ENCODE results near the gene ZCCHC18. TPM values are rescaled to one million over a fixed set of nuclear protein-coding genes. Genes with fewer than 3 reads are reported as not detected.

The ZCCHC18 gene
- total RNA-seq, 1 experiment from 2014 or later: 5.8 TPM

DNA sequence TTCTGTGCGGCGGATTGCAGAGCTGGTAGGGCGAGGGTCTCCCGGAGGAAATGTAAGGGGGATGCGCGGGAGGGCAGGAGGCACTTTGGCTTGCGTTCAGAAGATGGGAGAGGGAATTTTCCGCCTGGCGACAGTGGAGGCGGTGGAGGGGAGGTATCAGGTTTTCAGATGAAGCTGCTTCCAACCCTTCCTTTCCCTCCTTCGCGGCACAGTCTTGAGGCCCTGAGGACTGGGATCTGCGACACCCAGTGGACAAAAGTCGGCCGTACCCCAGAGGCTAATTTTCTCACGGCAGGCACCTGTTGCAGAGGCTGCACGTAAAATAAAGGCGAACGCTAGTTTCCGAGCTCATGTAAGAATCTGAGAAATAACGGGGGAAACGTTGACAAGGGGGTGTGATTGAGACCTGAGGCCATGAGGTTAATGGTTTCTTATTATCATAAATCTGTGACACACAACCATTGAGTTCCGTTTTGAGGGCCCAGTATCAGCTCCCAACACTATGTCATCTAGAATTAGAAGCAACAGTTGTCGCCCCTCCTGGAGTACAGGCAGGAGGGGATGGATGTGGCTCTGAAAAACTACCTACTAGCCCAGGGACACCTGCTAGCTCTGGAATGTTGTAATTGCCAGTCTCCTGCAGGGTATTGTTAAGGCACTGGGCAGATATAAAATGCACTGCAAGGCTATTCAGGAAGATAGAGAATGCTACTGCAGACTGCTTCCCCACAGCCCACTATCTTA is 1.1 kb downstream of the ZCCHC18 start:
- no TSS peak for BruUV-seq (replicated peaks)
- peak; percentile 72 for DNase-seq
- ChIA-PET POLR2A (ENCODE audit: unreplicated experiment) (no interaction called here), CTCF (interaction anchor here (0.5 to 0.8 kb wide), 2 partner anchors 15 to 268 kb away, joined by 3 read pairs; no protein-coding TSS in a partner anchor)
- peak overlapping the region; percentile 75 for H3K4me3 ChIP-seq (ENCODE audit: low read length)
- no peaks in the 10 kb centered on the region for H3F3A ChIP-seq (ENCODE audit: low read length, unreplicated experiment)
- H3K9ac ChIP-seq (ENCODE audit: low read length): no peak overlapping the region
- H3K27me3 ChIP-seq (ENCODE audit: low read length): peaks cover 7% of the 10 kb centered on the region
- peak; percentile 89 for ATAC-seq
- H2AFZ ChIP-seq (ENCODE audit: low read length): peak overlapping the region; percentile 88
- peak overlapping the region; percentile 94 for H3K4me2 ChIP-seq (ENCODE audit: low read length)
- H4K20me1 ChIP-seq (ENCODE audit: low read length): no peaks in the 10 kb centered on the region
- no peaks in the 10 kb centered on the region; the same call in 1 of the 2 replicates for H3K4me1 ChIP-seq (ENCODE audit: insufficient read depth, low read length)
- H3K9me2 ChIP-seq (replicated peaks; ENCODE audit: low read length): no peaks in the 10 kb centered on the region
- no peaks in the 10 kb centered on the region for H3K9me3 ChIP-seq (ENCODE audit: low read length)
- H3K36me3 ChIP-seq (ENCODE audit: low read depth, low read length): no peaks in the 10 kb centered on the region
- no peak overlapping the region for H3K27ac ChIP-seq (ENCODE audit: low read length)
- TF ChIP-seq, protein P1, sequence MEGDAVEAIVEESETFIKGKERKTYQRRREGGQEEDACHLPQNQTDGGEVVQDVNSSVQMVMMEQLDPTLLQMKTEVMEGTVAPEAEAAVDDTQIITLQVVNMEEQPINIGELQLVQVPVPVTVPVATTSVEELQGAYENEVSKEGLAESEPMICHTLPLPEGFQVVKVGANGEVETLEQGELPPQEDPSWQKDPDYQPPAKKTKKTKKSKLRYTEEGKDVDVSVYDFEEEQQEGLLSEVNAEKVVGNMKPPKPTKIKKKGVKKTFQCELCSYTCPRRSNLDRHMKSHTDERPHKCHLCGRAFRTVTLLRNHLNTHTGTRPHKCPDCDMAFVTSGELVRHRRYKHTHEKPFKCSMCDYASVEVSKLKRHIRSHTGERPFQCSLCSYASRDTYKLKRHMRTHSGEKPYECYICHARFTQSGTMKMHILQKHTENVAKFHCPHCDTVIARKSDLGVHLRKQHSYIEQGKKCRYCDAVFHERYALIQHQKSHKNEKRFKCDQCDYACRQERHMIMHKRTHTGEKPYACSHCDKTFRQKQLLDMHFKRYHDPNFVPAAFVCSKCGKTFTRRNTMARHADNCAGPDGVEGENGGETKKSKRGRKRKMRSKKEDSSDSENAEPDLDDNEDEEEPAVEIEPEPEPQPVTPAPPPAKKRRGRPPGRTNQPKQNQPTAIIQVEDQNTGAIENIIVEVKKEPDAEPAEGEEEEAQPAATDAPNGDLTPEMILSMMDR (conservative IDR thresholded peaks at IDR 0.05; ENCODE audit: low read depth, low read length): peak; percentile 64
- TF ChIP-seq EZH2 (IDR thresholded peaks at IDR 0.05; ENCODE audit: low read length, unreplicated experiment): no peak
- no peaks in the 10 kb centered on the region for H3K79me2 ChIP-seq (ENCODE audit: low read length)
- intact Hi-C loops (cut with micrococcal nuclease): loop anchor here (1.0 kb wide), 2 partner anchors 15 to 268 kb away; no protein-coding TSS in a partner anchor

DNA sequence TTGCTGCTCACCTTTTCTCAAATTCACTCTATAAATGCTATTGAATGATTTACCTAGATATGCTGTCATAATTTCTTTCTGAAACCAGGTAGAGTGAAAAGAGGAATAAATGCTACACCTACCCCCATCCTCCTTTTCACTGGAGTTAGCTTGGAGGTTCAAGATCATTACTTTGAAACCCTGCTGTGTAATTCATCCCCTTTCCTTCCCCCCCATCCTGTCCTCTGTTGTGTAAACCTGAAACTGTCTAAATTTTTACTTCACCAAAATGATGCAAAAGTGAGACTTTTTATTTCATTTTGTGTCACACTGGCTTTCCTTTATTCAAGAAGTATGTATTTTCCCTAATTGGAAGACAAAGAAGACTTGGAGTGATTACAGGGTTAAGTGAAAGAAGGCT is 5.4 kb downstream of the ZCCHC18 start:
- Histone ChIP-seq H3K4me3 (ENCODE audit: low read length) (no peak overlapping the region), H3K9me2 (replicated peaks; ENCODE audit: low read length) (no peaks in the 10 kb centered on the region), H3K27me3 (ENCODE audit: low read length) (no peaks in the 10 kb centered on the region), H3K4me1 (ENCODE audit: insufficient read depth, low read length) (no peaks in the 10 kb centered on the region; the same call in 1 of the 2 replicates), H3K9ac (ENCODE audit: low read length) (no peak overlapping the region), H4K20me1 (ENCODE audit: low read length) (no peaks in the 10 kb centered on the region), H2AFZ (ENCODE audit: low read length) (no peak overlapping the region), H3K9me3 (ENCODE audit: low read length) (no peaks in the 10 kb centered on the region), H3K27ac (ENCODE audit: low read length) (no peak overlapping the region), H3K79me2 (ENCODE audit: low read length) (no peaks in the 10 kb centered on the region), H3F3A (ENCODE audit: low read length, unreplicated experiment) (no peaks in the 10 kb centered on the region), H3K36me3 (ENCODE audit: low read depth, low read length) (no peaks in the 10 kb centered on the region), H3K4me2 (ENCODE audit: low read length) (no peak overlapping the region)
- no TSS peak for BruUV-seq (replicated peaks)
- TF ChIP-seq, protein P1 (conservative IDR thresholded peaks at IDR 0.05; ENCODE audit: low read depth, low read length): no peak
- TF ChIP-seq EZH2phosphoT487 (IDR thresholded peaks at IDR 0.05; ENCODE audit: borderline replicate concordance, low read length): no peak
- TF ChIP-seq EZH2 (IDR thresholded peaks at IDR 0.05; ENCODE audit: low read length, unreplicated experiment): no peak
- no peak for DNase-seq
- ChIA-PET CTCF (no interaction called here), POLR2A (ENCODE audit: unreplicated experiment) (no interaction called here)
- ATAC-seq: no peak
- intact Hi-C loops (cut with micrococcal nuclease): no loop called here

DNA sequence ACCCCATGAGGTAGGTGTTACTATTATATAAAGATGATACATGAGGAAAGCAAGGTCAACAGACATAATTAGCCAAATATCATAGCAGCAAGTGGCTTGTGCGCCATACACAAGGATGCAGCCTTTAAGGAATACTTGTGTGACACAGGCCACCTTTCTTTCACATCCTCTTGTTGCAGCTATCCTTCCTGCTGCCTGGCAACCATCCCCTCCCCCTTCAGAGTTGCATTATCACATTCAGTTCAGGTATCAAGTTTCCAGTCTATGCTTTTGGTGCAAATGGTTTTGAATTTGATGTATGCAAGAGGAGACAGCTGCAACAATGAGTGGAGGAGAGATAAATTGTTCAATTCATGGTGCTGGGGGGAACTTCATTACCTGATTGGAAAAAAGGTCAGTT is 6.4 kb downstream of the ZCCHC18 start:
- TF ChIP-seq EZH2phosphoT487 (IDR thresholded peaks at IDR 0.05; ENCODE audit: borderline replicate concordance, low read length) (no peak), EZH2 (IDR thresholded peaks at IDR 0.05; ENCODE audit: low read length, unreplicated experiment) (no peak)
- TF ChIP-seq, protein P1 (conservative IDR thresholded peaks at IDR 0.05; ENCODE audit: low read depth, low read length): no peak
- Histone ChIP-seq H3K9me3 (ENCODE audit: low read length) (no peaks in the 10 kb centered on the region), H4K20me1 (ENCODE audit: low read length) (no peaks in the 10 kb centered on the region), H3K36me3 (ENCODE audit: low read depth, low read length) (no peaks in the 10 kb centered on the region), H3K4me3 (ENCODE audit: low read length) (no peak overlapping the region), H2AFZ (ENCODE audit: low read length) (no peak overlapping the region), H3K9ac (ENCODE audit: low read length) (no peak overlapping the region), H3K79me2 (ENCODE audit: low read length) (no peaks in the 10 kb centered on the region), H3K9me2 (replicated peaks; ENCODE audit: low read length) (no peaks in the 10 kb centered on the region), H3K27ac (ENCODE audit: low read length) (no peak overlapping the region), H3K4me1 (ENCODE audit: insufficient read depth, low read length) (no peaks in the 10 kb centered on the region), H3K4me2 (ENCODE audit: low read length) (no peak overlapping the region), H3K27me3 (ENCODE audit: low read length) (no peaks in the 10 kb centered on the region), H3F3A (ENCODE audit: low read length, unreplicated experiment) (no peaks in the 10 kb centered on the region)
- DNase-seq (no peak), ATAC-seq (no peak)
- BruUV-seq (replicated peaks): no TSS peak
- intact Hi-C loops (cut with micrococcal nuclease): no loop called here
- CTCF ChIA-PET: no interaction called here
- POLR2A ChIA-PET (ENCODE audit: unreplicated experiment): no interaction called here

Measured in PC-3 (cell line).